NCI-H2227 (cell line): ENCODE results near the gene FCMR.

ENCODE experiments used
- DNase-seq: peaks from one replicate; lab custom pipeline; 2025; ENCODE audit not compliant: unreplicated experiment; lab: John Stamatoyannopoulos, UW

FCMR gene

DNA sequence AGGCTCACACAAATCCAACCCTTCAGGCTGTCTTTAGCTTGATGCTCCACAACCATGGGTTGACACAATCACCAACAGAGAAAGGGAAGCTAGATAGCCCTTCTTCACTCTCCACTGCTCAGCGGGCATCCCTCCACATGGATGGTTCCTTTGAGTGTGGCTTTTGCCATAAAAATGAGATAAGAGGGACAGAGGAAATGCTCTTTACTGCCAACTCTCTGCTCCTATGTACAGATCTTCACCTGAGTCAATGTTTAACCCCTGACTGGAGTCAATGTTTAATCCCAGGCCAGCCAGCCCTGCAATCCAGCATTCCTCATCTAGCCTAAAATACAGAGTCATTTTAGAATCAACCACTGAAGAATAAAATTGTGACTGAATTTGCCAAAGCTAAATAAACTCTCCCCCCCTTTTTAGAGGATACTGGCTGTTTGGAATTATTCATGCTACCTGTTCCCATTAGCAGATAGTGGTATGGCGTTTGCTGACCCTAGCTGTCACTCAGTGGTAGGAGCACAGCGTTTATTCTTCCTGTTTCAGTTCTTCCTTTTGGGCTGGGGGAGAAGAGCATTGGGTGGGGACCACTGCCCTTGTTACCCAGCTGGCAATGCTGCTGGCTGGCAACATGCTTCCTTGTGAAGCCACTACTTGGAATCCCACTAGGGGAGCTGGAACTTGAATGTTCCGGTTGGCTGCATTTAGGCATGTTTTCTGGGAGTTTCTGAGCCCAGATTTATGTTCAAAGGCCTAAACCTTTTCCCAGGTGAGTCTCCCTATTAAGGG is 29.8 kb upstream of the FCMR start:
- DNase-seq = no peak

DNA sequence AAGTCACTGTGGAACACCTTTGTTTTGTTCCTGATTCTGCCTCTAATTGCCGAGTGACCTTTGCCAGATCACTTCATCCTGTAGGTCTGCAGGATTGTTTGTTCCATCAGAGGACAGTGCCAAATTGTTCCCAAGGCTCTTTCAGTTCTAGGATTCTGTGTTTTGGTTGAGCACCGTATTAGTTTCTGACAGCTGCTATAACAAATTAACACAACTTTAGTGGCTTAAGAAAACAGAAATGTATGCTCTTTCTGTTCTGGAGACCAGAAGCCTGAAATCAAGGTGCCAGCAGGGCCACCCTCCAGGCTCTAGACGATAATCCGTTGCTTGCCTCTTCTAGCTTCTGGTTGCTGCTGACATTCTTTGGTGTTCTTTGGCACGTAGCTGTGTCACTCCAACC is 27.9 kb upstream of the FCMR start:
- no peak for DNase-seq

DNA sequence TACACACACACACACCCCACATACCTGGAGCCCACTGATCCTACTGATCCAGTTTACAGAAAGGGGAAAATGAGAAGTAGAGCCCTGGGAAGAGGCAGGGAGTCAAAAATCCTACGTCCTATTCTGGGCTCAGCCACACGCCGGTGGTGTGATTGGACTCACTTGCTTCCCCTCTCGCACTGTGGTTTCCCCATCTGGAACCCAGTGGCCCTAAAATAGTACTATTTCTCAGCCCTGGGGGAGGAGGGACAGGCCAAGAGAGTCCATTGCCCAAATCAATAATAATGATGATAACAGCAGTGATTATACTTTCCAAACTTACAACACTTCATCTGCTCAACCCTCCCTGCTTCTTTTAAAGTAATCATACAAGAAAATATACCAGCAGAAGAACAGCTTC is 27.5 kb upstream of the FCMR start:
- DNase-seq = no peak

DNA sequence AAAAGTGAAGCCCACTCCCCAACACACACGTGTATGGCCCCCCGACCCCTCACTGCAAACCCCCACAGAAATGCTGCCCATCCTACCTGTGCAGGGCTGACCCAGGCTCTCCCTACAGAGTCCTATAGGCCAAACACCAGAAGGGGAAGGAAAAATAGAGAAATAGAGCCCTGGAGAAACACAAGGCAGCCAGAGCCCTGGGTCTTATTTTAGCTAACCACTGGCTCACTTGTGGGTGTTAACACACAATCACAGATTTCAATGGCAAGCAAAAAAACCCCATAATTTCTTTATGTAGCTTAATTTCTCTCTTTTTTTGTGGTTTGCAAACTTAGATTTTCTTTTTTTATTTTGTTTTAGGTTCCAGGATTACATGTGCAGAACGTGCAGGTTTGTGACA is 25.5 kb upstream of the FCMR start:
- no peak for DNase-seq

DNA sequence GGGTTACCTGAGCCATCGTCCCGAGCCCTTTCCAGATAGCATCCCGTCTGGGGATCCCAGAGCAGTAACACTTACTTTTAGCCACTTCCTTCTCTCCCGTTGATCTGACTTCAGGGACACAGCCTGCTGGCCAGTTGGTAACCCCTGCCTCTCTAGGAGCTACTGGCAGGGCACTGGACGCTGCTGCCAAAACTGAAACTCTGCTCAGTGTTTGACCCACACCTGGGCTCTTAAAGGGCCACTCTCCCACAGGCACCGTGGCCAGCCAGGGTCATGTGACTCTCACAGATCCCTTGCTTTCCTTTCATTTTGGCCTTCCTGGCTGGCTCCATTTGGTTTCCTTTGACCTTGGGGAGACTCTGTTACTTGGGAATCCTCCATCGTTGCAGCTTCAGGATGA is 24.5 kb upstream of the FCMR start, which contains the start of gene PIGR:
PIGR (minus strand) TSS at position 206 of the 400 bp plus-strand sequence. CDS start 5,935 bp downstream, outside the sequence.
- DNase-seq = no peak

DNA sequence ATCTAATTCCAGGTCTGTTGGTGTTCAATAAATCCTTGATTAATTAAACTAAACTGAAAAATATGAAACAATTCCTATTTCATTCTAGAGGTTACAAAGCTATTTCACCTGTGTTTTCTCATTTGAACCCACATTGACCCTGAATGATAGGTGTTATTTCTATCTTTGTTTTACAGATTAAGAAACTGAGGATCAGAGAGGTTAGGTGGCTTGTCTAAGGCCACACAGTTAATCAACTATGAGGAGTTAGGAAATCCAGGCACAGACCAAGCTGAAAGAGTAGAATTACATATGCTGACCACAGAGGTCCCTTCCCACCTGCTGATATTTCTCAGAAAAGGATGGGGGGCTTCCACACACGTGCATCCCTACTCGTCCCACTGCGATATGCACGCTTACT is 24.0 kb upstream of the FCMR start:
- no peak for DNase-seq

DNA sequence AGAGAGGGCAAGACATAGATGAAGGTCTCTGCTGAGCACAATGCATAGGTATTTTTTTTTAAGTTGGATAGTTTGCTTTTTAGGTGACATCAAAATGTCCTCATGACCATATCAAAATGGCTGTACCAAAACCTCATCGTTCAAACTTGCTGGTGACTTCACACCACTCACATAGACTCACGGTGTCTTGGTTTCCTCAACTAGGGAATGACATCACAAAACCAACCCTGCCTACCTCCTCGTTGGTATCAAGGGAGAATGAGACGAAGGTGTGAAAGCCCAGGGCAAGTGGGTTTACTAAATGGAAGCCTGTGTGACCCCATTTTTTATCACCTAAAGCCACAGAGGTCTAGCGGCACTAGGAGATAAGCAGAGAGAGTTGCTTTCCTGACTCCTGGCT is 23.0 kb upstream of the FCMR start:
- no peak for DNase-seq

DNA sequence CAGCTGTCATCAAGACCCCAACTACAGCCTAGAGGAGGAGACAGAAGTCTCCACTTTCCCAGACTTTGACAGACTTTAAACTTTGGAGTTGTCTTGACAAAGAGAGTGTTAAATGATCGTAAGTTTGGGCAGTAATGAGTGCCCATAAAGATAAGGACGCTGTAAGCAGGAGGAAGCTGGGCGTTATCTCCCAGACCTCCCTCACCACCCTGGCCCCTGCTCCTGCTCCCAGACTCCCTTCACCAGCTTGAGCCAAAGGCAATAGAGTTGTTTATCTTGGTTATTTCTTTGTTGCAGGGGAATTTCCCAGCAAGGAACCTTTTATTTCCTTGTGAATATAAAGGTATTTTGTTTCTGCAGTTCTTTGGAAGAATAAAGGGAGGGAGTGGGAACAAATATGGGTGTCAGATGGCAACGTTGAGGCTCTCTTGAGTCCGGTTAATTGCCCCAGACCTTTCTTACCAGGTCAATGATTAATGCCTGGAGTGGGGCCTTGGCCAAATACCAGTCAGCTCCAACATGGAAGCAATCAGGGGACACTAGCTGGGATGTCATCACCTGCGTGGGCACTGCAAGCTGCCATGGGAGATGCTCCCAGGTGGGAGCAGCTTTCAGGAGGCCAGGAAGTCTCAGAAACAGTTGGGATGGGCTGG is 20.2 kb upstream of the FCMR start:
- no peak for DNase-seq

DNA sequence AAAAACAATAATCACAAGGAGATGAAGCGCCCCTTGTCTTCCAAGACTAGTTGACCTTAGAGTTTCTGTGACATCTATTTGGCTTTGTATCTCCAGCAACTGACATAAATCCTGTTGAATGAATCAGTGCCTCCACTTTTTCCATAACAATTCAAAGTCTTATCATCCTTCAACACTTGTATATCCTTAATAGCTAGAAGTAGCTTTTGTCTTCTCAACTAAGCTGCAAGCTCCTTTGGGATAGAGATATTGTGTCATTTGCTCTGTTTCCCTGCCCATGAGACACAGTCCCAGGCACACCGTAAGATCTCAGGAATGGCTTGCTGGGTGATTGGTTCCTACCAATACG is 18.8 kb upstream of the FCMR start:
- DNase-seq = no peak

DNA sequence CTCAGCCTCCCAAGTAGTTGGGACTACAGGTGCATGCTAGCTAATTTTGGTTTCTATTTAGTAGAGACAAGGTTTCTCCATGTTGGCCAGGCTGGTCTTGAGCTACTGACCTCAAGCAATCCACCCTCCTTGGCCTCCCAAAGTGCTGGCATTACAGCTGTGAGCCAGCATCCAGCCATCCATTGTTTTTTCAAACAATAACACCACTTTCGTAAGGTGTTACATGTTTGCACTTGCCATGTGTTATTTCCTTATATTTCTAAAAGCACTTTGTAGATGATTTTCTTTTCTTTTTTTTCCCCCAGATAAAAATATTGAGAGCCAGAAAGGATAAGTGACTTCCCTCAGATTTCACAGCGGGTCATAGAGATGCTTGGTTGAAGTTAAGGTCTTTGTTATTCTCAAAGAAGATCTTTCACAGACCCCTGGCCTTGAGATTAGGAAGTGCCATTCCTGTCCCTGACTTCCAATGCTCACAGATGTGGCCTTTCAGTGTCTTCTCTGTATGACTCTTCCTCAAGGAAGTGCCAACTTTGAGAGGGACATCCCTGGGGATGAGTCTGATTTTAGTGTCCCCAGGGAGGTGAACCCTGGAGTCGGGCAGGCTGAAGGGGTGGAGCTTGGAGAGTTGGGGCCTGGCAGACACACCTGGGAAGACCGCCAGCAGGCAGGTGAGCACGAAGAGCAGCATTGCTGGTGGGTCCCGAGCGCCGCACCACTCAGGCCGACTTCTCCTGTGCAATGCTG is 18.3 kb upstream of the FCMR start:
- no peak for DNase-seq

DNA sequence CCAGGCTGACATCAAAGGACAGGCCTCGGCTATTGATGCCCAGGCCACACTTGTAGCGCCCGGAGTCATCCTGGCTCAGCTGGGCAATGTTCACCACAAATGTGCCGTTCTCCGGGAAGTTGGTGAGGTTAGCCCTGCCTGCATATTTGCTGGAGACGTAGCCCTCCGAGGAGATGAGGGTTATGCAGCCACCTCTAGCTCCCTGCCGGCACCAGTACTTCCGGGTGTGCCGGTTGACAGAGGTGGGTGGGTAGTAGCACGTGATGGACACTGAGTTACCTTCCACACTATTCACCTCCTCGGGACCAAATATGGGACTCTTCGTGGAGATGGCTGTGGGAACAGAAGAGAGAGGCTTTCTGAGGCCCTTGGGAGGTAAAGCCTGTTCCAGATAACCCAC is 17.4 kb upstream of the FCMR start:
- no peak for DNase-seq

DNA sequence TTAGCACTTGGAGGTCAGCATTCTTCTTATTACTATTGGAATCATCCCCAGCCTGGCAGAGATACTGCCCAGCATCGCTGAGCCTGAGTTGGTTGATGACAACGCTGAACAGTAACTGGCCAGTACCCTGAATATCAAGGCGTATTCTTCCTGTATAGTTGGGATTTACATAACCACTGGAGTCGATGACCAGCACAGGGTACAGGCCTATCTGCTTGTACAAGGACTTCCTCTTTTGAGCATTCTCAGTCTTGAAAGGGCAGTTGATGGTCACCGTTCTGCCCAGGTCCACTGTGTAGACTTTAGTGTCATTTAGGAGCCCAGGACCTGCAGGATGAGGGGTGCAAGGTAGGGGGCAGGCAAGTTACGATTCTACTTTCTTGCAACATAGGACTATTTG is 15.7 kb upstream of the FCMR start:
- DNase-seq = no peak

DNA sequence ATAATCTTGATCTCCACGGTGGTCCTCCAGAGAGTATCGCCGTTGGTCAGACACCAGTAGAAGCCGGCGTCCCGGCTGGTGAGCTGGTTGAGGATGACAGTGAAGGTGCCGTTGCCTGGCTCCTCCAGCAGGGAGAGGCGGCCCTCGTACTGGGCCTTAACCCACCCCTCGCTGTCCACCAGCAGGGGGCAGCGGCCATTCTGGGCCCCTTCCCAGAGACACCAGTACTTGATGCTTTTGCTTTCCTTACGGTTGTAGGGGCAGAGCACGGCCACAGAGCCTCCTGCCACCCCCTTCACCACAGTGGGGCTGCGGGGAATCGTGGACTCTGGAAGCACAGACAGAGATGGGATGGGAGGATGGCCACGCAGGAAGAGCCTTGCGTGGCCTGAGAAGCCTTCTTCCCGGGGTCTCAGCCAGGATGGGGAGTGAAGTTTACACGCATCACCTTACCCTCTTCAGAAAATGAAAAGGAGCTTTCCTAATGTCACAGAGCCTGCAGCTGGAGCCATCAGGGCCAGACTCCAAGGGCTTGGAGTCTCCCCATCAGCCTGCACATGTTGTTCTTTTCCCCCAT is 13.8 kb upstream of the FCMR start:
- DNase-seq = no peak

DNA sequence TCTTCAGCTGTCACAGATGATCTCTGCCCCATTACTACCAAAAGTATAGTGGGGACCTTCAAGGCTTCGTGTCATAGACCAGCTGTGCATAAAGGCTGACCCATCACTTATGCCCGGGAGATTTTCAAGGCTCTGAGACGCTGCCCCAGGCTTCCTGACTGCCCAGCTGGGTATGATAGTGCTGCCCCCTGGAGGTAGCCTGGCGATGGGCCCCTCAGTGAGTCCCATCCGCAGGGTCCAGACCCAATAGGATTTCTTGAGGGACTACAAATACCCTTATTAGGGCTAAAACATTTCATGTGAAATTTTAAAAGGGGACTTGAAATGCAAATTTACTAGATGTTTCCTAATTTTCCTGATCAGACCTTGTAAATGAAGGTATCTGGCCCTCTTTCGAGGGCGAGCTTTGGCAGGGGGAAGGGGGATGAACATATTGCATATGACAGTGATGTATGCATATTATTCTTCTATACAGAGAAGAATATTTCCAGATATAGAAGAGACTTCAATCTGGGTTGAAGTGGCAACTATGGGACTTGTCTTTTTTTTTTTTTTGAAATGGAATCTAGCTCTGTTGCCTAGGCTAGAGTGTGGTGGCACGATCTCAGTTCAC is 11.7 kb upstream of the FCMR start:
- no peak for DNase-seq

DNA sequence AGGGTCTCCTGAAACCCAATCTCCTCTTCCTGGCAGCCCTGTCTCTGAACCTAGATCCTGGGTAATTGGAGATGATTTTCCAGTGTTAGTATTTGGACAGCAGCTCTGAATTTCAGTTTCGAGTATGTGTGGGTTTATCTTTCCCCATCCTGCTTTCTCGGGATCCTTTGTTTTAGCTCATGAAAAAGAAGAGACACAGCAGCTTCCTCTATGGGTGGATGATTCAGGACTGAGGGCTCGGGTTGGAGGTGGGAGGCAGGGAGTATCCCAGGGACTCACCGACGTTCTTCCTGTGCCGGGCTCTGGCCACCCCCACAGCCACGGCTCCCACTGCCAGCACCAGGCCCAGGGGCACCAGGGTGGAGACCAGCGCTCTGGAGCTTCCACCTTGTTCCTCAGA is 10.4 kb upstream of the FCMR start:
- DNase-seq = no peak

DNA sequence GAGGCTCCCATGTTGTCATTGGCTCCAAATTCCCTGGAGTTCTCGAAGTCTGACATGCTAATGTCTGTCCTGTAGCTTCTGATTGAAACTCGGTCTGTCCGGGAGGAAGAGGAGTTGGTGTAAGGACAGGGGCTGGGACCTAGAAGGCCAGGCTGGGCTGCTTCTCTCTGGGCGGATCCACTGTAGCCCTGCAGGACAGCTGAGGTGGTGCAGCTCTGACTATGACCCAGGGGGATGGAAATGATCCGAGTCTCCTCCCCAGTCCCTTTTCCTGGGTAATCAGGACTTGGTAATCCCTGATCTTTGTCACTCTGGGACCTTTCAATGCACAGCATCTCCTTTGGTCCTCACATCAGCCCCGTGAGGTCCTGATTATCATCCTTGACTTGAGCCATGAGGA is 10.0 kb upstream of the FCMR start:
- DNase-seq = no peak

DNA sequence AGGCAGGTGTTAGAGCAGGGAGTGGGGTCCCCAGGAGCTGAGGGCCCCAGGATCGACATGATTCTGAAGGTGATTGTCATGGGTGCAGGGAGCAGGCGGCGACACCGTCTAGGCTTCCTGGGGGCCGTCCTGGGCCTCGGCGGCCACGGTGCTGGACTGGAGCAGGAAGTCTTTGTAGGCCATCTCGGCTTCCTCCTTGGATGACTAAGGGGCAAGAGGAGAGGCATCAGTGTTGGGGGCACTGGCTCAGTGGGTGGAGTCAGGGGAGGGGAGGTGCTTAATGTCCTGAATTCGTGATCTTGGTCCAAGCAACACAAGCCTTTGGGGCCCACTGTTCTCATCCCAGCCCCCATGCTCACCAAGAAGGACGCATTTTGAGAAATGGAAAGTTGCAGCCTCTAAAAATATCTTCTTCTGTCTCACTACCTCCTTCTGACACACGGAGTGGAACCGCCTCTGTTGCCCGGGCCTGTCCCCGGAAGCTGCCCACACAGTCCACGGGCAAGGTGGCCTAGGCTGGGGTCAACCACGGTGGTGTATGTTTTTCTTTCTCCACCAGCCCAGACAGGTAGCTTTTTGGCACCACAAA is 8.6 kb upstream of the FCMR start:
- DNase-seq = no peak

DNA sequence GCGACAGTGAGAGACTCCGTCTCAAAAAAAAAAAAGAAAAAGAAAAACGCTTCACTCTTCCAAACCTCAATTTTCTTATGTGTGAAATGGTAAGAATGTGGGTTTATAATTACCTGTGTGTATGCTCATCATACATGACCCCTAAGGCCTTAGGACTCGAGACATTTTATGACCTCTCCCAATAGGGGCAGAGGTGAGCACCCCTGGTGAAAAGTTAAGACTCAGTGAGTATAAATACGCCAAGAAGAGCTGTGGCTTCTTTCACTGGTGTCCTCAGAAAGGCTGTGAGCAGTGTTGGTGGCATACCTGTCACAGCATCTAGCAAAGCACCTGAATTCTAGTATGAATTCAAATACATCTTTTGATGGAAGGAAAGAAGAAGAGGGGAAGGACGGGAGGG is 7.8 kb upstream of the FCMR start:
- no peak for DNase-seq

DNA sequence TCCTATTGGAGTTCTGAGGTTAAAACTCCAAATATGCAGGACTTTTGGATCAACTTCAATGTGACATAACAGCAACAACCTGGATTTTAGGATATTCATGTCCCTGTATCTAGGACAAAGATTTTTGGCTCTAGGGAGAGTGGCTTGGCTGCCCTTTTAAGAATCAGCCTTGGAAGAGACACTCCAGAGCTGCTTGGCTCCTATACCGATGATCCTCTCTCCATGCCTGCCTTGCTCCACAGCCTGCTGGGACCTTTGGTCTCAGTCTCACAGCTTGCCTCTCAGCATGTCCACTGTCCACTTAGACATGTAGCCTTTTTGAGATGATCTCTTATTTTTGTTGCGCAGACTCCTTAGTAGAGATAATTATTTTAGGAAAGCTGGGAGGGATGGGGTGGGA is 4.5 kb upstream of the FCMR start:
- no peak for DNase-seq

DNA sequence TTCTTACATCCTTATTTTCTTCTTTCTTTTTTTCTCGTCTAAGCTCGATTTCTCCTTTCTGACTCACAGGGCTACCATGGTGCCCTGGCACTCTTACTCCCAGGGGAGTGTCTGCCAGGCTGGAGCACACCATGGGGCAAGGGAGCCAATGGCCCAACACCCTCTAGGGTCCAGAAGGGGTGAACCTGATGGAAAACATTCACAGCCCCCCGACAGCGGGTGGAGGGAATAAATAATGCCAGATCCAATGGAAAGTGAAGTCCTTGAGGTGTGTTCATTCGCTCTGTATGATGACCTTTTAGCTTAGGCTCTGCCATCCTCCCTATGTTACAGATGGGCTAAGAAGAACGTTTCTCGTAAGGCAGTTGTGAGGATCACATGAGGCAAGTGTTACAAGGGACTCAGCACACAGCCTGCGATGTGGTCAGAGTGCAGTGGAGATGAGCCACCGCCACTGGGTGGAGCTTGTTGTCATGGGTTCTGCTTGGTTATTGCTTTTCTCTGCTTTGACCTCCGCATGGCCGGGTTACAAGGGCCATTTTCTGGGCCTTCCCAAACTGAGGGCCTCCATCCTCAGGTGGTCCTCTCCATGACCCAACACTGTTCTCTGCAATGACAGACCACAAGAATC is 3.5 kb upstream of the FCMR start:
- no peak for DNase-seq
